Measurements from ENCODE around the gene ATP10B. TPM values are rescaled to one million over a fixed set of nuclear protein-coding genes. Genes with fewer than 3 reads are reported as not detected.

Gene ATP10B
- total RNA-seq, 1 donor: not detected

DNA sequence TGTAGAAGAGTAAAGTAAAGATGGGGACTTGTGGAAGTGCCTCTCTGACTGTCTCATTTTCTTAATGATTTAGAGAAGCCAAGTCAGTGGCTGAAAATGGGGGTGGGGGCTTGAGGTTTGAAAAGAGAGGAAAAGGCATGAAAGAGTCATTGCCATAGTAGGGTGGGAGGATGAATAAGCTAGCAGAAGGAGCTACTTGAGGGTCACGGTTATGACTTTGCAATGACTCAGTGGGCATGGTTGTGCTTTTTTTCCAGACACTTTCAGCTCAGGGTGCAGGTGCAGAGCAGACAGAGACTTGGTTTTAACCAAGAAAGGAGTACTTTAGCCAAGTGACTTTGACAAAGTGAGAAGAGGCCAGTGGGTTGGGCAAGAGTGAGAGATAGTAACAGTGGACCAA is 312.6 kb downstream of the ATP10B start:
- Histone ChIP-seq H4K20me1 (ENCODE audit: insufficient read depth, low read length) (no peaks in the 10 kb centered on the region), H3K4me3 (ENCODE audit: insufficient read depth, low read length) (no peak overlapping the region), H2AFZ (ENCODE audit: low read length) (no peak overlapping the region), H3K9me3 (ENCODE audit: low read depth, low read length) (no peaks in the 10 kb centered on the region), H3K79me2 (ENCODE audit: insufficient read depth, low read length) (no peaks in the 10 kb centered on the region), H3K36me3 (ENCODE audit: insufficient read depth, low read length) (no peaks in the 10 kb centered on the region), H3K4me1 (ENCODE audit: insufficient read depth, low read length) (peaks cover 24% of the 10 kb centered on the region), H3K4me2 (ENCODE audit: insufficient read depth, low read length) (no peak overlapping the region), H3K27ac (ENCODE audit: low read depth, low read length) (no peak overlapping the region), H3K27me3 (ENCODE audit: insufficient read depth, low read length) (no peaks in the 10 kb centered on the region)
- no peak for DNase-seq (ENCODE audit: insufficient read length, low spot score, missing footprints)
- TF ChIP-seq, protein P1, sequence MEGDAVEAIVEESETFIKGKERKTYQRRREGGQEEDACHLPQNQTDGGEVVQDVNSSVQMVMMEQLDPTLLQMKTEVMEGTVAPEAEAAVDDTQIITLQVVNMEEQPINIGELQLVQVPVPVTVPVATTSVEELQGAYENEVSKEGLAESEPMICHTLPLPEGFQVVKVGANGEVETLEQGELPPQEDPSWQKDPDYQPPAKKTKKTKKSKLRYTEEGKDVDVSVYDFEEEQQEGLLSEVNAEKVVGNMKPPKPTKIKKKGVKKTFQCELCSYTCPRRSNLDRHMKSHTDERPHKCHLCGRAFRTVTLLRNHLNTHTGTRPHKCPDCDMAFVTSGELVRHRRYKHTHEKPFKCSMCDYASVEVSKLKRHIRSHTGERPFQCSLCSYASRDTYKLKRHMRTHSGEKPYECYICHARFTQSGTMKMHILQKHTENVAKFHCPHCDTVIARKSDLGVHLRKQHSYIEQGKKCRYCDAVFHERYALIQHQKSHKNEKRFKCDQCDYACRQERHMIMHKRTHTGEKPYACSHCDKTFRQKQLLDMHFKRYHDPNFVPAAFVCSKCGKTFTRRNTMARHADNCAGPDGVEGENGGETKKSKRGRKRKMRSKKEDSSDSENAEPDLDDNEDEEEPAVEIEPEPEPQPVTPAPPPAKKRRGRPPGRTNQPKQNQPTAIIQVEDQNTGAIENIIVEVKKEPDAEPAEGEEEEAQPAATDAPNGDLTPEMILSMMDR (IDR thresholded peaks at IDR 0.05; ENCODE audit: extremely low read depth, low read depth, low read length): no peak

DNA sequence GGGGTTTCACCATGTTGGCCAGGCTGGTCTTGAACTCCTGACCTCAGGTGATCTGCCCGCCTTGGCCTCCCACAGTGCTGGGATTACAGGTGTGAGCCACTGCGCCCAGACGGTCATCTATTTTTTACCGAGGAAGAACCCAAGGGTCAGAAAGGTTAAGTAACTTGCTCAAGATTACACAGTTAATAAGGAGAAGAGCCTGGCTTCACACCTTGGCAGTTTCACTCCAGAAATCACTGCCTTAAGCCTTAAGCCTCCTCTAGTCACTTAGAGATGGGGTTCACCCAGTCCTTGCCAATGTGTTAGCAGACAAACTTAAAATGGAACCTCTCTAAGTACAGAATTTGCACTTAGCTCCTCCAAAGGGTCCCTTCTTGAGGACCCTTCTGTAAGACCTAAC is 314.1 kb downstream of the ATP10B start:
- TF ChIP-seq, protein P1 (IDR thresholded peaks at IDR 0.05; ENCODE audit: extremely low read depth, low read depth, low read length): no peak
- no peak overlapping the region for H3K4me2 ChIP-seq (ENCODE audit: insufficient read depth, low read length)
- peaks cover 24% of the 10 kb centered on the region for H3K4me1 ChIP-seq (ENCODE audit: insufficient read depth, low read length)
- H3K36me3 ChIP-seq (ENCODE audit: insufficient read depth, low read length): no peaks in the 10 kb centered on the region
- no peaks in the 10 kb centered on the region for H4K20me1 ChIP-seq (ENCODE audit: insufficient read depth, low read length)
- no peaks in the 10 kb centered on the region for H3K27me3 ChIP-seq (ENCODE audit: insufficient read depth, low read length)
- H3K4me3 ChIP-seq (ENCODE audit: insufficient read depth, low read length): no peak overlapping the region
- H3K79me2 ChIP-seq (ENCODE audit: insufficient read depth, low read length): no peaks in the 10 kb centered on the region
- no peak overlapping the region for H2AFZ ChIP-seq (ENCODE audit: low read length)
- H3K27ac ChIP-seq (ENCODE audit: low read depth, low read length): no peak overlapping the region
- no peak for DNase-seq (ENCODE audit: insufficient read length, low spot score, missing footprints)
- no peaks in the 10 kb centered on the region for H3K9me3 ChIP-seq (ENCODE audit: low read depth, low read length)

DNA sequence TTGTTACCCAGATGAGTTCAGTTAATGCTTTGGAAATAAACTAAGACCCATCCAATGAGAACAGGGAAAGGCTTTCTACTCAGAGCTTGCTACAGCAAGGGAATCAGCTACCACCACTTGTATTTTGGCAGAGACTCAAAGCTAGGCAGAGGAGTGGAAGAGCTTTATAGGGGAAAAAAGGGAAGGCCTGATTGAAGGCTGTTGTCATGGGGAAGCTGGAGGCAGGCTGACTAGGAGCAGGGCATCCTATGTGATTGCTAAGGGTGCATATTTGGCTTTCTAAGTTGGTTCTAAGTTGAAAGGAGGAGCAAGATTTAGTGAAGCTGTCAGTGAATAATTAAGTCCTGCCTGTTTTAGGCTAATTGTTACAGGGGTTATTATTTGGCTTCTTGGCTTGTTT is 314.9 kb downstream of the ATP10B start:
- Histone ChIP-seq H3K4me1 (ENCODE audit: insufficient read depth, low read length) (peaks cover 17% of the 10 kb centered on the region), H4K20me1 (ENCODE audit: insufficient read depth, low read length) (no peaks in the 10 kb centered on the region), H3K27ac (ENCODE audit: low read depth, low read length) (no peak overlapping the region), H3K4me3 (ENCODE audit: insufficient read depth, low read length) (no peak overlapping the region), H3K79me2 (ENCODE audit: insufficient read depth, low read length) (no peaks in the 10 kb centered on the region), H3K9me3 (ENCODE audit: low read depth, low read length) (no peaks in the 10 kb centered on the region), H3K4me2 (ENCODE audit: insufficient read depth, low read length) (no peak overlapping the region), H2AFZ (ENCODE audit: low read length) (no peak overlapping the region), H3K36me3 (ENCODE audit: insufficient read depth, low read length) (no peaks in the 10 kb centered on the region), H3K27me3 (ENCODE audit: insufficient read depth, low read length) (no peaks in the 10 kb centered on the region)
- no peak for DNase-seq (ENCODE audit: insufficient read length, low spot score, missing footprints)
- TF ChIP-seq, protein P1 (IDR thresholded peaks at IDR 0.05; ENCODE audit: extremely low read depth, low read depth, low read length): no peak

DNA sequence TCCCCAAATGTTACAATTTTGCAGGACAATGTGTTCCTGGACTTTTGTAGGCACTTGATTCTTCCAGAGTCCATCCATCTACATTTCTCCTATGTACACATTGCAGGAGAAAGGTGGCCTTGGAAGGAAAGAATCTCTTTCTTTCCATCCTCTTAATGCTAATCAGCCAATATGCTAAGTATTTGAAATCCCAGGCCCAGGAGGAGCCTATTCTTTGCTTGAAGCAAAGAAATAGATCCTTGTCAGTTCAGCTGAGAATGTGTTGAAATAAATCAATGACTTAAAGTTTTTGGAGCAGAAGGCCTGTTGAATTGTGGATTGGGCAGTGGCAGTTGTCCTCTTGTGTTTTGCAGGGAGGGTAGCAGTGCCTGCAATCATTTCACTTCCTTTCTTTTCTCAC is 317.1 kb downstream of the ATP10B start:
- H3K9me3 ChIP-seq (ENCODE audit: low read depth, low read length): no peaks in the 10 kb centered on the region
- H3K27ac ChIP-seq (ENCODE audit: low read depth, low read length): no peak overlapping the region
- DNase-seq (ENCODE audit: insufficient read length, low spot score, missing footprints): no peak
- no peaks in the 10 kb centered on the region for H3K79me2 ChIP-seq (ENCODE audit: insufficient read depth, low read length)
- no peaks in the 10 kb centered on the region for H3K36me3 ChIP-seq (ENCODE audit: insufficient read depth, low read length)
- no peak overlapping the region for H3K4me2 ChIP-seq (ENCODE audit: insufficient read depth, low read length)
- H4K20me1 ChIP-seq (ENCODE audit: insufficient read depth, low read length): no peaks in the 10 kb centered on the region
- TF ChIP-seq, protein P1 (IDR thresholded peaks at IDR 0.05; ENCODE audit: extremely low read depth, low read depth, low read length): no peak
- H3K27me3 ChIP-seq (ENCODE audit: insufficient read depth, low read length): no peaks in the 10 kb centered on the region
- H2AFZ ChIP-seq (ENCODE audit: low read length): no peak overlapping the region
- peaks cover 16% of the 10 kb centered on the region for H3K4me1 ChIP-seq (ENCODE audit: insufficient read depth, low read length)
- H3K4me3 ChIP-seq (ENCODE audit: insufficient read depth, low read length): no peak overlapping the region

All from osteoblast (primary cell).